Stimulated activated CD4-positive, alpha-beta T cell treated with anti-CD3 and anti-CD28 coated beads, TNF-alpha, amount 100 ng/mL, for 1 hour (primary cell): ENCODE data around the gene SPRYD3.
"Not testable (repeated sequence)": the region's sequence is repeated elsewhere in the genome, so short reads cannot be mapped to it uniquely, and the experiment has no call there.

Experiments
- DNase-seq, 3 donors: peaks; one replicate each; pipeline ENCODE4 v3.0.0-alpha.2; 2020; ENCODE audit warnings: low read depth in 3 of 3, low spot score in 1 of 3

Gene SPRYD3

DNA sequence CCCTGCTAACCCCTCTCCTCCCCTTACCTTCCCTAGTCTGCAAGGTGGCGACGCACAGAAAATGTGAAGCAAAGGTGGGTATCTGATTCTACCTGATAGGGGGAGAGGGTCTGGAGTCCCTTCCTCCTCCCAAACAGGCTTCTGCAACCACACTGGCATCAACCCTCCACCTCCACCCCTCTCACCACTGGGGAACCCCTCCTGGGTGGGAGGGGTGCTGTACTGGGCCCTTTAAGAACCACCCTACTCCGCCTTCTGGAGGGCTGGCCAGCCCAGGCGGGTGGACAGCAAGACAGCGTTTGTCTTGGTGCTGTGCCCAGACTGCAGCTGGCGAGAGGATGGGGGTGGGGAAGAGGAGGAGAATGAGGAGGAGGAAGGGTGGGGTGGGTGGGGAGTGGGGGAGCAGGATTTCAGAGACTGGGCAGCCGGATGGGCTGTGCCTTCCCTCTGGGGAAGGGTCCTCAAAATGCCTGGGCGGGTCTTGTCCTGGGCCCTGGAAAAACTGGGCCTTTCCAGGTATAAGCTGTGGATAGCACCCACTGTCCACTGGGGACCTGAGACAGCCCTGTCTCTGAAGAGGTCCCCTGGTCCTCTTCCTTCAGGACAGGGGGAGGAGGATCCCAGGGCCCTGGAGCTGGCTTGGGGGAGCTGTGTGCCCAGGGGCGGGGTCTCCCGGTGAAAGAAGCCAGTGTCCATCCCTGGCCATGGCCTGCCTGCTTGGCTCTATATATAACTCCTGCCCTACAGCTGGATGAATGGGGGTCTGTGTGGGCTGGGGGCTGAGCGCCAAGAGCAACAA is 26.6 kb downstream of the SPRYD3 start:
- no peak for DNase-seq

DNA sequence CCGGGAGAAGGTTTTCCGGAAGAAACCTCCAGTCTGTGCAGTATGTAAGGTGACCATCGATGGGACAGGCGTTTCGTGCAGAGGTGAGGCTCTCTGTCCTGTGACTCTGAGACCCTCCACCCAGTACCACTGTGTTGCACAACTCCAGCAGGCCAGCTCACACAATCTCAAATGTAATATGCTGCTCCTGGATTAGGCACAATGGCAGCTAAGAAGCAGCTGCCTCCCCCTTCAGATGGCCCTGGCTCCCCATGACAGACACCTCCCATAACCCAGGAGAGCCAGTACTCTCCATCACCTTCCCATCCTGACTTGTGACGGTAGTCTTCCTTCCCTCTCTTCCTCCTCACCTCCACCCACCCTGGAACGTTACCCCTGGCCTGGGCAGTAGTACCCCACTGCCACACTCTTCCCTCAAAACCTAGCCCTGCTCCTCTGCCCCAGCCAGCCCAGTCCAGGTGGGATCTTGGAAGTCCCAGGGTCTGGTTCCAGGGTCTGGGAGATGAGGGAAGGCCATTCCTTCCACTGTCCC is 27.2 kb downstream of the SPRYD3 start:
- no peak for DNase-seq

DNA sequence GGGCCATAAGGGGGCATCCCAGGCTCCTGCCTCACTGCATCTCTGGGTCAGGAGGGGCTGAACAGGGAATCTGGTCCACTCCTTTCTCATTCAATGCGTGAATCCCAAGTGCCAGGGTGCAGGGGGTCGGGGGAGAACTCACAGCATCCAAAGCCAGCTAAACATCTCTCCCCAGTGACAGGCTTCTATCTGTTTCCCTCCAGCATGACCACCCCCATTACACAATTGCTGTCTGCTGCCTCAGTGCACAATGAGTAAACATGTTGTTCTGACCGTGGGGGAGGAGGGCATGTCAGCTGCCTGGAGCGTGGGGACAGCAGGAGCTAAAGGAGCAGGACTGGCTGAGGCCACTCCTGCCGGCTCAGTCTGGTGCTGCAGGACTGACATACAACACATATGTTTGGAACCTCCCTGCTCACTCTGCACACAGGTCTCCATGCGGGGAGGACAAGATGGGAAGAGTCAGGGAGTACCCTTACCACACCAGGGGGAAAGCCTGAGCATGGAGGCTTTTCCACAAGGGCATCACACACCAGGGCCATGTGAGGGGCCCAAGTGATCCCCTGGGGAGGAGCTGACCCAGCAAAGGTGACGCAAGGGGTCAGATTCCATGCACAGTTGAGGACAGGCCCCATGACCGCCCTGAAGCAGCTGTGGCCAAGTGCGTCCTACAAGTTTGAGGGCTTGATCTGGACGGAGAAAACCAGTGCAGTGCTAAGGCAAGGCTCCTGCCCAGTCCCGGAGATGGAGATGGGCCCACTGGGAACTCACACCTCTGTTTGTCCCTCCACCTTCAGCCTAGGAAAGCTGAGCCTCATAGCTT is 27.9 kb downstream of the SPRYD3 start:
- no peak for DNase-seq

DNA sequence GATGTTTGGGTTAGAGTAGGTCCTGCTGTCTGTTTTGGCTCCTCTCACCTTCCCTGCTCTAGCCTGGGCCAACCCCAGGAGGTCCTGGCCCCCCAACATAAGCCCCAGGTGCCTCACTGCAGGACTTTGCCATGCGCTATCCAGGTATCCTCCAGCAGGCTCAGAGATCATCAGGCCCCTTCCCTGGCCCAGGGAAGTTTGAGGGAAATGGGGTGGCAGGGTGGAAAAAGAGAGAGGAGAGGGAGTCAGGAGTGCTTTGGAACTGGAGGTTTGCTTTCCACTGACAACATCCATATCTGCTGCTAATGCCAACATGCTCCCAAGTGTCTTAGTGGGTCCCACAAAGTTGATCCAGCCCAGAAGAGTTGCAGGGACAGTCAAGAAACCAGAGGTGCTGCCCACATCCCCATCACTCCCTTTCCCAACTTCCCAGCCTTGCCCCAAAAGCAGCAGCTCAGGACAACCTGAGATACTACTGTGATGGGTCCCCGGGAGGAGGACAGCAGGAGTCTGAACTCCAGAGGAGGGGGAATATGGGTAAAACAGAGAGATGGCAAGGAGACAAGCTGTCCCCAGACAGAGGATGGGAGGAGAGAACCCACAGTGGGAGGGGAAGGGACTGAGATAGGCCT is 28.6 kb downstream of the SPRYD3 start:
- DNase-seq, result no peak

DNA sequence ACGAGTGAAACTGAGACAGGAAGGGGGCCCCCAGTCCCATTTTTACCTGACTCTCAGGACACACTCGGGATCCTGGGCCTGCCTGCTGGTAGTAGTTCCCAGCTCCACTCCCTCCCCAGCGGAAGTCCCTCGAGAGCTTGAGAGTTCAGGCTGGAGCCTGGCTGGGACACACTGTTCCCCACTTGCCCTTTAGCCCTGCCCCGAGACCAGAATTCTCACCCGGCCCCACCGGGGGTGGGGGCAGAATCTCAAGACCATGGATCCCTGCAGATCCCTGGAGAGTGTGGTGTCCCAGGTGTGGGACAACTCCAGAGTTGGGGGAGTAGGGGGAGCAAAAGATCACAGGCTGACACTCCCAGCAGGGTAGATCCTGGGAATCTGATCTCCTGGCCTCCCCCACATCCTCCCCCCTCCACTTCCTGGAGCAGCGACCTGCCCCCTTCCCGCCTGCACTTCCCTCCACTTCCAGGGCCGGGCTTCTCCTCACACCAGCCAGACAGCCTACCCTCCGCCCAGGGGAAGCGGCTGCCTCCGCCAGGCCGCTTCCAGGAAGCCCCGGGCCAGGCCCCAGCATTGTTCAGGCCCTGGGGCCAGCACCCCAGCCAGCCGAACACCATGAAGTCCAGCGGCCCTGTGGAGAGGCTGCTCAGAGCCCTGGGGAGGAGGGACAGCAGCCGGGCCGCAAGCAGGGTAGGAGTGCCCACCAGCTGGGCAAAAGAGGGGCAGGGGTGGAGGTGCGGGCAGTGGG is 29.4 kb downstream of the SPRYD3 start, which contains the start of gene TNS2:
Gene TNS2 (plus strand): TSS at position 495 of the 748 bp plus-strand sequence. CDS start 121 bp downstream, at position 616.
- DNase-seq, result no peak

DNA sequence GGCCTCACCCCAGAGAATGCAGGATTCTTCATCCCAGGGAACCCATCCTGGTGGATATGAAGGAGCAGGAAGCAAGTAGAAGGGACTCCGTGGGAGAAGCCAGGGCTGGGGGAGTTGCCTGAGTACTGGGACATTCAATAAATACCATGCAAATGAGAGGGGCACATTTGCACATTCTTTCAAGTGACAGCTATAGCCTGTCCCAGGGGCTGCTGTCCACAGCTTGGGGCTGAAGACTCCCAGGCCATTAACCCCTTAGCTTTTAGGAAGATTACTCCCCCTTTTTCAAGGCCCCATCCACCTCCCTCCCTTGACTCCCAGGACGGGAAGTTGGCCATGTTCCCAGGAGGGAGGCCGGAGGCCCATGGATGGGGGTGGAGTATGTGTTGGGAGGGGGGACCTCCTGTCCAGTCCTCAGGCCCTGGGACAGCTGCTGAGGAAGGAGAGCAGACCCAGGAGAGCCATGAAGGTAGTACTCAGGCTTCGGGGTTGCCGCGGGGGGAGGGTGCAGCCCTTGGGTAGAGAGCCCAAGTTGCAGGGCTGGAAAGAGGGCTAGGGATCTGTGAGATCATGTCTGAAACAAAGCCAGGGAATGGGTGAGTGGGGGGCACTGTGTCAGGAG is 30.3 kb downstream of the SPRYD3 start:
- no peak for DNase-seq

DNA sequence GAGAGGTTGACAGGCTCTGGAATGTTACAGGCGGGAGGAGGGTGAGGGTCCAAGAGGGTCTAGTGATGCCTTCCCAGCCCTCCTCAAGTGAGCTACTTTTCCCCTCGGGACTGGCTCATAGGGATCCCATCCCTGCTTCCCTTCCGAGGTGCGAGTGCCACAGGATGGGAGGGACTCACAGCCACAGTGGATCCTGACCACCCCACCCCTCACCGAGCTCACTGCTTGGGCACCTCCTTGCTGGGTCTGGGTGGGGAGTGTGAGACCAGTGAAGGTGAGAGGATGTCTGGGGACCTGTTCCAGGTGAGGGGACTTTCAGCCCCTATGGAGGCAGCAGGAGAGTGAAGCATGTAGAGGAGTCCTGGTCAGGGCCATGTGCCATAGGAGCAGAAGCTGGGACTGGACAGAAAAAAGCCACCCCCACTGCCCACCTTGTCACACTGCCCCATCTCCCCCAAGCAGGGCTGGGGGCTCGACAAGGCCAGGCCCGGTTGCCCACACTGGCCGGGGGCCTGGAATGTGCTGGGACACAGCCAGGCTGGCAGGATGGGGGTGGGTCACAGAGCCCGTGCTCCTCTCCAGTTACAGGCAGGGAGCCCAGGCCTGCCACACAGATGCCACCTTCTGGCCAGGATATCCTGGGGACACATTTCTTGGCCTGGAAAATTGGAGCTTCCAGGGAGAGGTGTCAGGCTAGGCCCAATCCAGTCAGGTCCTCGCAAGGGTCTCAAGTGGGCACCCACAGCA is 31.0 kb downstream of the SPRYD3 start:
- no peak for DNase-seq

DNA sequence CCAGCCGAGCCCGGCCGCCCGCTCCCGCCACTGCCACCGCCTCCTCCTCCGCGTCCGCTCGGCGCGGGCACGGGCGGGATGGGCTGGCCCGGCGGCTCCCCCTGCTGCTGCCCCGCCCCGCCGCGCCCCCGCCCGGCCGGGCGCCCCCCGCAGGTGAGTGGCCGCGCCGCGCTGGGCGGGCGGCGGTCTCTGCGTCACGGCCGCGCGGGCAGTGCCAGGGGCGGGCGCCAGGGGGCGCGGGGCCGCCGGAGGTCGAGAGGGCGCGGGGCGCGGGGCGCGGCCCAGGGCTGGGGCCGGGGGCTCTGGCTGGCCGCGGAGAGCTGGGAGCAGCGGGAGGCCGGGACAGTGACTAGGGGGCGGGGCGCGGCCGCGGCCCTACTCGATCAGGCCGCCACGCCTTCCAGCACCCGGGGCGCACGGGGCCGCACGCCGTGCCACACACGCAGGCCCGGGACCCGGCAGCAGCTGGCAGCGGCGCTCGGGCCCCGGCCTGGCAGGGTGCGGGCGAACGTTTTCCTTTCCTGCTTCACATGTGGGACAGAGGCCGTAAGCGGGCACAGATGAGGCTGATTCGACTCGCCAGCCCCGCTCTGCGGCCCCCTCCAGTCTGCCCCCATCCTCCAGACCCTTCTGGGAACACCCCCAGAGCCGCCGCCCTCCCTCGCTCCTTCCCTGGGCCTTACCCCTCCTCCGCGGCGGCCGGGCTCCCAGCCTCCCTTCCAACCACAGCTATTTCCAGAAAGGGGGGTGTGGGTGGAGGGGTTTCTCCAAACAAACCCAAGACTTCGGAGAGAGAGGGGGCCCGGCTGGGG is 31.8 kb downstream of the SPRYD3 start:
- DNase-seq, result peak; percentile 23 to 62 (median 40)

DNA sequence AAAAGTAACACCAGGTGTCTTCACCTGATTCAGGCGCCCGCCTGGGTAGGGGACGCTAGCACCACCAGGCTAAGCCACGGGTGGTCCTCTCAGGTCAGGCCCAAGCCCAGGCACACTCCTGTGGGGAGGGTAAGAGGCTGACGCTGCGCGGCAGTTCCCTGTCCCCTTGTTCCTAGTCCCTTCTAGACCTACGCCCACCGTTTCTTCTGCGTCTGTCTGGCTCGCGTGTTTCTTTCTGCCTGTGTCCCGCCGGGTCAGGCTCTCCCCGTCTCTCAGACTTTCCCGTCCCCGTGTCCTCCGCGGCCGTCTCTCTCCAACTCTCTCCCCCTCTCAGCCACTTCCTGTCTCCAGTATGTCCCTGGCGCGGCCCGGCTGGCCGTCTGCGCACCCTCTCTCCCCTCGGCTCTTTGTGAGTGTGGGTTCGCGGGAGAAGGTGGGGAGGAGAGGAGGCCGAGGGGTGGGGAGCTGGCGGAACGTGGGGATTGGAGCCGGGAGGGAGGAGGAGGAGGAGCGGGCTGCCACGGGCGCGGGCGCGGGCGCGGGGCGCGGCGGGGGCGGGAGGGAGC is 32.5 kb downstream of the SPRYD3 start:
- DNase-seq, result peak in 1 of 3 donors; percentile 33

DNA sequence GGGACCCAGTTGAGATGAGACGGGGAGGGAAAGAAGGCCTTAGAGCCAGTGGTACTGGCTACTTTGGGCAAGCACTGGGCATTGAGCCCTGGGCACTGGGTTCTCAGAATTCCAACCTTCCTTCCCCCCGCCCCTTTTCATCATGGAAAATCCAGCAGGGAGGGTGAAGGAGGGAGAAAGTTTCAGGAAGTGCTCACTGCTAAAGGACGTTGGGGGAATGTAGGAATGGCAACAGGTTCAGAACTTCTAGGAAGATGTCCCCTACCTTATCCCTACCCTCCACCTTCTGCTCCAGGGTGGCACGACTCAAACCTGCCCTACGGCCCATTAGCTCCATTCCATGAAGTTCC is 33.5 kb downstream of the SPRYD3 start:
- no peak for DNase-seq

DNA sequence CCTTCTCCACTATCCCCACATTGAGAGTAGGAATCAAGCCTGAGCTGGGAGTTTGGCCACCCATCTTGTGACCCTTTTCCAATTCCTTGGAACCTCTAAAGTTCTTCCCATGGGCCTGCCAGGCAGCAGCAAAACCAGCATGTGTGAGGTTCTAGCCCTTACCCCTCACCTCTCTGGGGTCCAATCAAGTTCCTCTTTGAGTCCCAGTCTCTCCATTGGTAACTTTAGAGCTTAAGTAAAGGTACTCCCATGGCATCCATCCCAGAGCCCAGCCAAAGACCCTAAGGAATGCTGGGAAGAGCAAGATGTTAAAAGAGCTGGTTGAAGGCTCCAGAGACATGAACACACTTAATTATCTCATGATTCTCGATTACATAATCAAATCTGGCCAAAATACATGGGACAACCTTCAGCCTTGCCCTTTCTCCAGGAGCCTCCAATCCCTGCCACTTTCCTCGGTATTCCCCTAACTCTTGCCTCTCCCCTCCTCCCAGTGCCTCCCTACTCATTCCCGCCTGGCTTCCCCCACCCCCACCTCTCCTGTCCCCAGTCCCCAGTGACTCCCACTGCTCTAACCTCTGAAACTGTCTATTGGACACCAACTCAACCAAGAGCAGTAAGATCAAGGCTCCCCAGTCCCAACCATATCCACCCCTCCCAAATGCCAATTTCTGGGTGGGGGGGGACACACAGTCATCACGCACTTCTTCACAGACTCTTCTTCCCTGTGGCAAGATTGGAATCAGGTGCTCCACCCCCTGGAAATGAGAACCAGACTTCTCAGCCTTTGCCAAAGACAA is 34.1 kb downstream of the SPRYD3 start:
- DNase-seq, result no peak

DNA sequence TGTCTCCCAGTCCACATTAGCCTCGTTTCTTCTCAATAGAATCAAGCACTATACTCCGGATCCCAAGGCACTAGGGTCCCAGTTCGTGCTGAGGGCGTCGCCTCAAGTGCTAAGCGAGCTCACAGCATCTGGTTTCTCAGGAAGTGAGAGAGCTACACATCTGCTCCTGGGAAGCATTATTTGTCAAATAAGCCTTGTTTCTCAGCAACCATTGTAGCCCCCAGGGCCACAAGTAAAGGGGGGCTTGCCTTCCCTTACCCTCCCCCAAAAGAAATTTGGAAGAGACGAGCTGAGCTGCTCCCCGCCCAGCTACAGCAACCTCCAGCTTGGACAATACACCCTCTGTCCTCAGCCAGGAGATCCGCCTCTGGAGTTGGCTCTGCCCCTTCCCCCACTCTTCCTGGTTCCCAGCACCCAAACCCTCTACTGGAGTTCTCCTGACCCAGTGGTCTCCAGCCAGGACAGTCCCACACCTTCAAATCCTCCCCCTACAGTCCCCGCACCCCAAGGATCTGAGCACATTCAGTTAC is 35.1 kb downstream of the SPRYD3 start:
- DNase-seq, result no peak

DNA sequence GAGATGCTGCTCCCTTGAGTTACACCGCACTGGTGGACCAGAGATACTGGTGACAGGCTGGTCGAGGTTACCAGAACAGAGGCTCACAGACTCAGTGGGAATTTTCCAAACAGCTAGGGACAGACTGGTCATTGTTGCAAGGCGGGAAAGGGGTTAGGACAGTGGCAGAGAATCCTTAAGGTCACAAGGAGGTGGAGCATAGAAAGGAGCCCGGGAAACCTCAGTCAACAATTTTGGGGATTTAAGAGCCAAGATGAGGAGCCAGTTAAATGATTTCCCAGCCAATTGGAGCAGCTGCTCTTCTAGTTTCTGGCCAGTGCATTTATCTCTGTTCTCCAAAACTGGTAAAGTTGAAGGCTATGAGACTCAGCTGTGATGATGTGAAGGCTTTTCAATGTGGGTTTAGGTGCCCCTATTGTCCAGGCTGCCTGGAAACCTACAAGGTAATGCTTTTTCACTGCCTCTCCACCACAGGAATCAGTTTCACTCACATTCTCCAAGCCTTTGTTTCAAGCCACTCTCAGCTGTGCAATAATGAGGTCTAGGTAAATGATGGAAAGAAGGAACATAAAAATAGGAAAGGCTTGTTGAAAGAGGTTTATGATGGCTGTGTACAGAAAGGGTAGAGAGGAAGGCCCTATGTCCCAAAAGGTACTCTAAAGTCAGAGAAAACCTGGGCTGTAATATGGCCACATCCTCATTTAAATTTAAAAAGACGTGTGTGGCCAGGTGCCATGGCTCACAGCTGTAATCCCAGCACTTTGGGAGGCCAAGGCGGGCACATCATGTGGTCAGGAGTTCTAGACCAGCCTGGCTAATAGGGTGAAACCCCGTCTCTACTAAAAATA is 36.4 kb downstream of the SPRYD3 start:
- DNase-seq, result no peak

DNA sequence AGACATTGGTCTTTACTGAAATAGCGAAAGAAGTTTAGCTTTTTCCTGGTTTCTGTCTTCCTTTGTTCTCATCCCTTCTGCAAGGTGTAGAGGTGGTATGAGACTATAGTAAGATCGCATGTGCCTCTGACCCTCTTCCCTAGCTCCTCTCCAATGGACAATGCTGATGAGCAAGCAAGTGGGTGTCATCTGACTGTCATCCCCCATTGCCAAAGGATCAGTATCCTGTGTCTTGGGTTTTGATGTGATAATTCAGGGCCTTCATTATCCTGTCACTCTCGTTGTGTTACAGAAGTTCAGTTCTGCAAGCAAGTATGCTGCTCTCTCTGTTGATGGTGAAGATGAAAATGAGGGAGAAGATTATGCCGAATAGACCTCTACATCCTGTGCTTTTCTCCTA is 39.3 kb downstream of the SPRYD3 start:
- no peak for DNase-seq

DNA sequence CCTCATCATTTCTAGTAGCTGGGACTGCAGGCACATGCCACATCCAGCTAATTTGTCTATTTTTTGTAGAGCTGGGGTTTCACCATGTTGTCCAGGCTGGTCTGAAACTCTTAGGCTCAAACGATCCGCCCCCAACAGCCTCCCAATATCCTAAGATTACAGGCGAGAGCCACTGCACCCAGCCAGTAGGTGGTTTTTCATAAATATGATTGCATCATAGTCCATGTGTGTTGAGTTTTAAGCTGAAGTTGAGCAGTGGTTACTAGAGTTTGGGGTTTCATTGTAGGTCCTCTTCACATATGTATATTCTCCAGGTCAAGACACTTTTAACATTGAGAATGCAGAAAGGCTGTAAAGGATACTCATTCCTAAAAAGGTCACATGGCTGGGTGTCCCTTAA is 42.4 kb downstream of the SPRYD3 start:
- DNase-seq, result no peak

DNA sequence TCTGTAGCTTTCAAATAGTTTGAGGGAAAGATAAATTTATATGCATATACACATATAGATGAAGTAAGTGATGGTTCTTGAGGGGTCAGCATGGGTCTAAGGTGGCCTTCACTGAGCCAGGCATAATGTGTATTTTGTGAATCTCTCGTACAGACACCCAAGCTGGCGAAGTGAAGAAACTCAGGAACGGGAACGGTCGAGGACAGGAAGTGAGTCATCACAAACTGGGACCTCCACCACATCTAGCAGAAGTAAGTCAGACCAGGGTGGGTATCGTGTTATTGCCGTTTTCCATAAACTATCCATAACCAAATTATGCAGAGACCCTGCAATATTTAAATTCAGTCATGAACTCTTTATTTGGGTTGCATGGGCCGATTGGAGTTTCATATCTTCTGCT is 44.7 kb downstream of the SPRYD3 start:
- no peak for DNase-seq

DNA sequence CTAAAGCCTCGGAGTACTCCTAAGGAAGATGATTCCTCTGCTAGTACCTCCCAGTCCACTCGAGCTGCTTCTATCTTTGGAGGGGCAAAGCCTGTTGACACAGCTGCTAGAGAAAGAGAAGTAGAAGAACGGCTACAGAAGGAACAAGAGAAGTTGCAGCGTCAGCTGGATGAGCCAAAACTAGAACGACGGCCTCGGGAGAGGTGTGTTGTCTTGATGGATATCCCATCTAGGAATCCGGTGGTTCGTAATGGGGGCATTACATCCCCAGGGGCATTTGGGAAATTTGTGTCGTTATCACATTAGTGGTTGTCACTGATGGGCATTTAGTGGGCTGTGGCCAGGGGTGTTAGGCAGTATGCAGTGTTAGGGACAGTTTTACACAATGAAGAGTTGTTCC is 45.4 kb downstream of the SPRYD3 start:
- not testable (repeated sequence) for DNase-seq
